WI38 (cell line): ENCODE data around the gene PPIB.
A peak's percentile ranks its signal among the peaks of the same experiment; 100 is the strongest.

Experiments used
- H3K4me3 ChIP-seq: 2 replicates; pipeline ENCODE4 v1.5.1; 2011; ENCODE audit warnings: low read depth, mild to moderate bottlenecking, control low read depth, low read length
- CTCF ChIP-seq: IDR thresholded peaks from 2 replicates; pipeline ENCODE4 v1.5.1; 2012; ENCODE audit warnings: low read depth, mild to moderate bottlenecking, control low read depth, low read length

PPIB gene

GRCh38 chr15:64162869-64163658 is at the start of gene PPIB:
Gene PPIB (minus strand): TSS chr15:64163022. CDS start chr15:64162986, 36 bp downstream.
- peak within 1 kb of the TSS; percentile 82 for H3K4me3 ChIP-seq
- TF ChIP-seq CTCF, result peak; percentile 27

- H3K4me3 ChIP-seq, result no peak overlapping the region
- no peak for TF ChIP-seq CTCF
Measured at GRCh38 chr15:64211696-64212095, 48.9 kb upstream of the PPIB start.

- H3K4me3 ChIP-seq, result no peak overlapping the region
- TF ChIP-seq CTCF, result no peak
Measured at GRCh38 chr15:64210371-64210770, 47.5 kb upstream of the PPIB start.

GRCh38 chr15:64209680-64210334 is 47.0 kb upstream of the PPIB start:
- H3K4me3 ChIP-seq, result no peak overlapping the region
- TF ChIP-seq CTCF, result no peak; the same call in 1 of the 2 replicates

- no peak for TF ChIP-seq CTCF
- no peak overlapping the region for H3K4me3 ChIP-seq
Measured at GRCh38 chr15:64205202-64205601, 42.4 kb upstream of the PPIB start.

GRCh38 chr15:64197425-64197824 is 34.6 kb upstream of the PPIB start:
- H3K4me3 ChIP-seq, result no peak overlapping the region
- TF ChIP-seq CTCF, result no peak

GRCh38 chr15:64193971-64194370 is 31.1 kb upstream of the PPIB start:
- no peak for TF ChIP-seq CTCF
- no peak overlapping the region for H3K4me3 ChIP-seq
